ENCODE data around the gene VAC14.

The VAC14 gene

GRCh38 chr16:70777496-70777895 is 23.5 kb downstream of the VAC14 start:
- no peak for TF ChIP-seq YY1 (IDR thresholded peaks at IDR 0.05; ENCODE audit: insufficient read depth, insufficient read length)
- DNase-seq (ENCODE audit: low read depth, low spot score) = no peak
- Histone ChIP-seq H3K9me3 (ENCODE audit: insufficient read depth, low read length) (peaks cover 18% of the 10 kb centered on the region; the same call in 1 of the 2 replicates), H3K9ac (ENCODE audit: insufficient read length, low read depth) (no peak overlapping the region), H3K36me3 (ENCODE audit: insufficient read depth, insufficient read length, low read length) (peaks cover 75% of the 10 kb centered on the region), H3K4me1 (ENCODE audit: insufficient read depth, insufficient read length) (no peaks in the 10 kb centered on the region), H3K27me3 (ENCODE audit: insufficient read depth, insufficient read length) (no peaks in the 10 kb centered on the region), H3K4me3 (ENCODE audit: insufficient read length, low read depth) (no peak overlapping the region)

GRCh38 chr16:70775399-70775798 is 25.6 kb downstream of the VAC14 start:
- no peak for DNase-seq (ENCODE audit: low read depth, low spot score)
- Histone ChIP-seq H3K9me3 (ENCODE audit: insufficient read depth, low read length) (no peaks in the 10 kb centered on the region), H3K9ac (ENCODE audit: insufficient read length, low read depth) (no peak overlapping the region), H3K4me3 (ENCODE audit: insufficient read length, low read depth) (no peak overlapping the region), H3K36me3 (ENCODE audit: insufficient read depth, insufficient read length, low read length) (peaks cover 73% of the 10 kb centered on the region), H3K4me1 (ENCODE audit: insufficient read depth, insufficient read length) (no peaks in the 10 kb centered on the region), H3K27me3 (ENCODE audit: insufficient read depth, insufficient read length) (no peaks in the 10 kb centered on the region)
- TF ChIP-seq YY1 (IDR thresholded peaks at IDR 0.05; ENCODE audit: insufficient read depth, insufficient read length) = no peak
- TF ChIP-seq ZNF274 (IDR thresholded peaks at IDR 0.05; ENCODE audit: low read depth, low read length) = no peak
- TF ChIP-seq SUZ12 (IDR thresholded peaks at IDR 0.05; ENCODE audit: extremely low read depth, insufficient read depth, insufficient read length) = no peak

- no peak for DNase-seq (ENCODE audit: low read depth, low spot score)
- no peaks in the 10 kb centered on the region for H3K9me3 ChIP-seq (ENCODE audit: insufficient read depth, low read length)
- TF ChIP-seq SUZ12 (IDR thresholded peaks at IDR 0.05; ENCODE audit: extremely low read depth, insufficient read depth, insufficient read length) (no peak), ZNF274 (IDR thresholded peaks at IDR 0.05; ENCODE audit: low read depth, low read length) (no peak), YY1 (IDR thresholded peaks at IDR 0.05; ENCODE audit: insufficient read depth, insufficient read length) (no peak)
- H3K36me3 ChIP-seq (ENCODE audit: insufficient read depth, insufficient read length, low read length) = peaks cover 74% of the 10 kb centered on the region
- H3K4me1 ChIP-seq (ENCODE audit: insufficient read depth, insufficient read length) = no peaks in the 10 kb centered on the region
- no peak overlapping the region for H3K9ac ChIP-seq (ENCODE audit: insufficient read length, low read depth)
- H3K4me3 ChIP-seq (ENCODE audit: insufficient read length, low read depth) = no peak overlapping the region
- no peaks in the 10 kb centered on the region for H3K27me3 ChIP-seq (ENCODE audit: insufficient read depth, insufficient read length)
Measured at GRCh38 chr16:70774261-70774660, 26.7 kb downstream of the VAC14 start.

GRCh38 chr16:70772493-70772892 is 28.5 kb downstream of the VAC14 start:
- TF ChIP-seq YY1 (IDR thresholded peaks at IDR 0.05; ENCODE audit: insufficient read depth, insufficient read length) (no peak), ZNF274 (IDR thresholded peaks at IDR 0.05; ENCODE audit: low read depth, low read length) (no peak), SUZ12 (IDR thresholded peaks at IDR 0.05; ENCODE audit: extremely low read depth, insufficient read depth, insufficient read length) (no peak)
- H3K36me3 ChIP-seq (ENCODE audit: insufficient read depth, insufficient read length, low read length) = peaks cover 70% of the 10 kb centered on the region

GRCh38 chr16:70770626-70771552 is 30.1 kb downstream of the VAC14 start:
- H3K4me3 ChIP-seq (ENCODE audit: insufficient read length, low read depth) = no peak overlapping the region
- no peaks in the 10 kb centered on the region for H3K9me3 ChIP-seq (ENCODE audit: insufficient read depth, low read length)
- H3K36me3 ChIP-seq (ENCODE audit: insufficient read depth, insufficient read length, low read length) = peaks cover 74% of the 10 kb centered on the region
- no peaks in the 10 kb centered on the region for H3K4me1 ChIP-seq (ENCODE audit: insufficient read depth, insufficient read length)
- peak; percentile 40 for DNase-seq (ENCODE audit: low read depth, low spot score)
- no peak for TF ChIP-seq ZNF274 (IDR thresholded peaks at IDR 0.05; ENCODE audit: low read depth, low read length)
- no peak for TF ChIP-seq SUZ12 (IDR thresholded peaks at IDR 0.05; ENCODE audit: extremely low read depth, insufficient read depth, insufficient read length)
- TF ChIP-seq YY1 (IDR thresholded peaks at IDR 0.05; ENCODE audit: insufficient read depth, insufficient read length) = no peak
- no peaks in the 10 kb centered on the region for H3K27me3 ChIP-seq (ENCODE audit: insufficient read depth, insufficient read length)
- H3K9ac ChIP-seq (ENCODE audit: insufficient read length, low read depth) = no peak overlapping the region

More at GRCh38 chr16:70772493-70772892, 28.5 kb downstream of the VAC14 start:
- no peak overlapping the region for H3K4me3 ChIP-seq (ENCODE audit: insufficient read length, low read depth)
- no peaks in the 10 kb centered on the region for H3K4me1 ChIP-seq (ENCODE audit: insufficient read depth, insufficient read length)
- no peaks in the 10 kb centered on the region for H3K9me3 ChIP-seq (ENCODE audit: insufficient read depth, low read length)
- no peak overlapping the region for H3K9ac ChIP-seq (ENCODE audit: insufficient read length, low read depth)
- no peaks in the 10 kb centered on the region for H3K27me3 ChIP-seq (ENCODE audit: insufficient read depth, insufficient read length)
- DNase-seq (ENCODE audit: low read depth, low spot score) = no peak

GRCh38 chr16:70770291-70770625 is 30.7 kb downstream of the VAC14 start:
- Histone ChIP-seq H3K27me3 (ENCODE audit: insufficient read depth, insufficient read length) (no peaks in the 10 kb centered on the region), H3K9me3 (ENCODE audit: insufficient read depth, low read length) (no peaks in the 10 kb centered on the region), H3K4me1 (ENCODE audit: insufficient read depth, insufficient read length) (peaks cover 3% of the 10 kb centered on the region), H3K36me3 (ENCODE audit: insufficient read depth, insufficient read length, low read length) (peaks cover 74% of the 10 kb centered on the region), H3K9ac (ENCODE audit: insufficient read length, low read depth) (no peak overlapping the region), H3K4me3 (ENCODE audit: insufficient read length, low read depth) (no peak overlapping the region)
- no peak for TF ChIP-seq ZNF274 (IDR thresholded peaks at IDR 0.05; ENCODE audit: low read depth, low read length)
- TF ChIP-seq SUZ12 (IDR thresholded peaks at IDR 0.05; ENCODE audit: extremely low read depth, insufficient read depth, insufficient read length) = no peak
- no peak for TF ChIP-seq YY1 (IDR thresholded peaks at IDR 0.05; ENCODE audit: insufficient read depth, insufficient read length)
- no peak for DNase-seq (ENCODE audit: low read depth, low spot score)

- TF ChIP-seq YY1 (IDR thresholded peaks at IDR 0.05; ENCODE audit: insufficient read depth, insufficient read length) = no peak
- no peak for TF ChIP-seq ZNF274 (IDR thresholded peaks at IDR 0.05; ENCODE audit: low read depth, low read length)
- no peak for TF ChIP-seq SUZ12 (IDR thresholded peaks at IDR 0.05; ENCODE audit: extremely low read depth, insufficient read depth, insufficient read length)
- DNase-seq (ENCODE audit: low read depth, low spot score) = no peak
- peaks cover 77% of the 10 kb centered on the region for H3K36me3 ChIP-seq (ENCODE audit: insufficient read depth, insufficient read length, low read length)
Measured at GRCh38 chr16:70769761-70770160, 31.2 kb downstream of the VAC14 start.

More at GRCh38 chr16:70769761-70770160, 31.2 kb downstream of the VAC14 start:
- H3K4me3 ChIP-seq (ENCODE audit: insufficient read length, low read depth) = no peak overlapping the region
- H3K4me1 ChIP-seq (ENCODE audit: insufficient read depth, insufficient read length) = peaks cover 7% of the 10 kb centered on the region
- H3K27me3 ChIP-seq (ENCODE audit: insufficient read depth, insufficient read length) = no peaks in the 10 kb centered on the region
- no peaks in the 10 kb centered on the region for H3K9me3 ChIP-seq (ENCODE audit: insufficient read depth, low read length)
- peak overlapping the region; percentile 36 for H3K9ac ChIP-seq (ENCODE audit: insufficient read length, low read depth)
